Astrocyte (in vitro differentiated cells and primary cell): ENCODE results near the gene ZNF19. TPM values are rescaled to one million over a fixed set of nuclear protein-coding genes. Genes with fewer than 3 reads are reported as not detected.

ENCODE experiments used
- DNase-seq: peaks from one replicate; pipeline ENCODE4 v3.0.0-alpha.2; 2010; ENCODE audit warnings: low read depth
- FAIRE-seq: peaks from 2 replicates; lab custom pipeline; 2011; peaks lifted over from hg19 to GRCh38; lab: Jason Lieb, UNC
- H2AFZ ChIP-seq: 2 replicates; pipeline ENCODE4 v1.6.0; 2012; ENCODE audit warnings: low read depth, low read length, inconsistent platforms
- H3K27ac ChIP-seq: 2 replicates; pipeline ENCODE4 v1.5.1; 2011; ENCODE audit warnings: low read depth, low read length, inconsistent platforms
- H3K27me3 ChIP-seq: 2 replicates; pipeline ENCODE4 v1.6.0; 2011; ENCODE audit warnings: low read length, inconsistent platforms; ENCODE audit not compliant: insufficient read depth
- H3K36me3 ChIP-seq: 2 replicates; pipeline ENCODE4 v1.5.1; 2011; ENCODE audit warnings: low read length, inconsistent platforms; ENCODE audit not compliant: insufficient read depth
- H3K4me1 ChIP-seq: 2 replicates; pipeline ENCODE4 v1.5.1; 2011; ENCODE audit warnings: low read length, inconsistent platforms; ENCODE audit not compliant: insufficient read depth
- H3K4me2 ChIP-seq: 2 replicates; pipeline ENCODE4 v1.6.0; 2012; ENCODE audit warnings: low read length, inconsistent platforms
- H3K4me3 ChIP-seq: 2 replicates; pipeline ENCODE4 v1.5.1; 2011; ENCODE audit warnings: low read depth, mild to moderate bottlenecking, low read length, inconsistent platforms; ENCODE audit not compliant: insufficient read depth
- H3K79me2 ChIP-seq: 2 replicates; pipeline ENCODE4 v1.6.0; 2012; ENCODE audit warnings: mild to moderate bottlenecking, low read length, inconsistent platforms; ENCODE audit not compliant: insufficient read depth
- H3K9ac ChIP-seq: 2 replicates; pipeline ENCODE4 v1.6.0; 2012; ENCODE audit warnings: mild to moderate bottlenecking, low read length, inconsistent platforms
- H3K9me3 ChIP-seq: 2 replicates; pipeline ENCODE4 v1.5.1; 2012; ENCODE audit warnings: low read depth, mild to moderate bottlenecking, low read length, inconsistent platforms; ENCODE audit not compliant: insufficient read depth
- H4K20me1 ChIP-seq: 2 replicates; pipeline ENCODE4 v1.6.0; 2012; ENCODE audit warnings: low read length, inconsistent platforms; ENCODE audit not compliant: insufficient read depth
- H3K27ac Mint-ChIP-seq: one replicate; pipeline ENCODE4 v1.8.0; 2021; ENCODE audit warnings: mild to moderate bottlenecking, mixed read lengths; ENCODE audit not compliant: unreplicated experiment
- H3K27me3 Mint-ChIP-seq: one replicate; pipeline ENCODE4 v1.8.0; 2021; ENCODE audit warnings: low read depth, mixed read lengths; ENCODE audit not compliant: unreplicated experiment
- H3K36me3 Mint-ChIP-seq: one replicate; pipeline ENCODE4 v1.8.0; 2021; ENCODE audit warnings: low read depth, mixed read lengths; ENCODE audit not compliant: unreplicated experiment
- H3K4me1 Mint-ChIP-seq: one replicate; pipeline ENCODE4 v1.8.0; 2021; ENCODE audit warnings: low read depth, mixed read lengths; ENCODE audit not compliant: unreplicated experiment
- H3K4me3 Mint-ChIP-seq: one replicate; pipeline ENCODE4 v1.8.0; 2021; ENCODE audit warnings: mild to moderate bottlenecking, moderate library complexity, mixed read lengths; ENCODE audit not compliant: unreplicated experiment
- H3K9me3 Mint-ChIP-seq: one replicate; pipeline ENCODE4 v1.8.0; 2021; ENCODE audit warnings: mild to moderate bottlenecking, mixed read lengths; ENCODE audit not compliant: unreplicated experiment
- CTCF ChIP-seq: IDR thresholded peaks from 2 replicates; pipeline ENCODE4 v1.5.1; 2011; ENCODE audit warnings: low read depth, mild to moderate bottlenecking, inconsistent platforms, low read length, moderate library complexity; ENCODE audit not compliant: insufficient read depth
- EZH2 ChIP-seq: IDR thresholded peaks from 2 replicates; pipeline ENCODE4 v1.6.1; 2012; ENCODE audit warnings: mild to moderate bottlenecking, low read length, inconsistent platforms; ENCODE audit not compliant: insufficient read depth
- total RNA-seq: library from RNA; stranded (reverse); gene quantifications from 2 replicates; pipeline ENCODE4 v1.2.1, GENCODE V29; 2021

ZNF19 gene
- total RNA-seq, 1 donor from 2014 or later, result 2.9 TPM

GRCh38 chr16:71464231-71464630 is 24.9 kb downstream of the ZNF19 start:
- Mint-ChIP-seq H3K4me1 (peaks cover 16% of the 10 kb centered on the region), H3K4me3 (no peak overlapping the region), H3K9me3 (no peaks in the 10 kb centered on the region), H3K27me3 (peaks cover 2% of the 10 kb centered on the region), H3K27ac (no peak overlapping the region), H3K36me3 (peaks cover 2% of the 10 kb centered on the region)
- Histone ChIP-seq H3K79me2 (peaks cover 19% of the 10 kb centered on the region), H3K9ac (no peak overlapping the region), H2AFZ (no peak overlapping the region), H3K27ac (no peak overlapping the region), H4K20me1 (no peaks in the 10 kb centered on the region), H3K4me3 (no peak overlapping the region), H3K4me2 (no peak overlapping the region), H3K4me1 (peaks cover 12% of the 10 kb centered on the region), H3K27me3 (no peaks in the 10 kb centered on the region), H3K9me3 (no peaks in the 10 kb centered on the region), H3K36me3 (no peaks in the 10 kb centered on the region)
- TF ChIP-seq CTCF (no peak), EZH2 (no peak)
- FAIRE-seq (no peak), DNase-seq (no peak)

GRCh38 chr16:71461686-71462648 is 27.2 kb downstream of the ZNF19 start, which contains the start of gene ZNF23:
TSS of gene ZNF23 (minus strand) at chr16:71462247. CDS start at chr16:71456796, 5,451 bp downstream.
- Mint-ChIP-seq H3K4me3 (peak within 1 kb of the TSS; percentile 96), H3K36me3 (peaks cover 4% of the 10 kb centered on the region), H3K27ac (peak within 1 kb of the TSS; percentile 96), H3K4me1 (peaks cover 17% of the 10 kb centered on the region), H3K9me3 (no peaks in the 10 kb centered on the region), H3K27me3 (peaks cover 2% of the 10 kb centered on the region)
- Histone ChIP-seq H3K36me3 (no peaks in the 10 kb centered on the region), H3K27ac (peak within 1 kb of the TSS; percentile 90), H3K27me3 (no peaks in the 10 kb centered on the region), H3K79me2 (peaks cover 35% of the 10 kb centered on the region), H2AFZ (peak within 1 kb of the TSS; percentile 87), H3K9me3 (no peaks in the 10 kb centered on the region), H4K20me1 (peaks cover 4% of the 10 kb centered on the region), H3K4me1 (peaks cover 12% of the 10 kb centered on the region), H3K9ac (peak within 1 kb of the TSS; percentile 92), H3K4me2 (peak within 1 kb of the TSS; percentile 91), H3K4me3 (peak within 1 kb of the TSS; percentile 91)
- FAIRE-seq (no peak), DNase-seq (peak; percentile 58)
- TF ChIP-seq EZH2 (no peak), CTCF (no peak)
